Measurements from ENCODE around the gene PHAF1. TPM values are rescaled to one million over a fixed set of nuclear protein-coding genes. Genes with fewer than 3 reads are reported as not detected.
A peak's percentile ranks its signal among the peaks of the same experiment; 100 is the strongest.

PHAF1 gene
- total and polyA plus RNA-seq, 9 of the 15 experiments (the other 6 are each of a cell fraction or from before 2014, with no cell fraction given) = 5.1 to 25.4 (median 13.8) TPM

- no TSS peak for BruUV-seq (replicated peaks)
- Histone ChIP-seq H3K9ac (ENCODE audit: insufficient read depth in 1 of 2, low read depth in 2 of 2, low read length in 2 of 2) (peak overlapping the region in 1 of 2 experiments; percentile 76; a peak in 1 of 4 replicates), H3K27ac (ENCODE audit: extremely low read depth, low read depth, low read length) (no peak overlapping the region), H2AFZ (ENCODE audit: low read depth, low read length) (no peak overlapping the region), H3K36me3 (ENCODE audit: control insufficient read depth, insufficient read depth, low read length) (no peaks in the 10 kb centered on the region), H3K4me1 (replicated peaks in 1 of 2; ENCODE audit: control insufficient read depth in 2 of 2, insufficient read depth in 2 of 2, low read length in 2 of 2) (peaks cover 18 to 53% of the 10 kb centered on the region in 2 experiments; a peak in 4 of 5 replicates), H3K9me3 (replicated peaks; ENCODE audit: control insufficient read depth, insufficient read depth, low read depth, low read length) (no peaks in the 10 kb centered on the region), H3K4me2 (ENCODE audit: insufficient read depth, low read length) (no peak overlapping the region), H3K79me2 (ENCODE audit: control insufficient read depth, insufficient read depth, low read length) (no peaks in the 10 kb centered on the region), H3K4me3 (no peak overlapping the region), H3K9me1 (ENCODE audit: control insufficient read depth, insufficient read depth, low read length) (no peaks in the 10 kb centered on the region), H4K20me1 (replicated peaks; ENCODE audit: control insufficient read depth, insufficient read depth, low read length) (no peaks in the 10 kb centered on the region), H3K27me3 (ENCODE audit: control insufficient read depth in 2 of 2, insufficient read depth in 2 of 2, low read length in 2 of 2) (no peaks in the 10 kb centered on the region)
- ATAC-seq = no peak
- ChIA-PET POLR2A (interaction anchor here (0.6 to 1.1 kb wide), 2 partner anchors 8 to 182 kb away, joined by 3 read pairs; no protein-coding TSS in a partner anchor), CTCF (ENCODE audit: low intra/inter-chr PET ratio) (interaction anchor here (0.6 kb wide), 1 partner anchor 225 kb away, joined by 3 read pairs; no protein-coding TSS in a partner anchor)
- 44% methylated on average over 1 of the region's 1 CpG for WGBS (ENCODE audit: insufficient coverage, low coverage, missing lambda C conversion rate)
- no peak for FAIRE-seq
- DNase-seq (ENCODE audit: extremely low read depth in 1 of 4, low spot score in 3 of 4) = no peak
- intact Hi-C loops (cut with micrococcal nuclease) (no loop called here), in situ Hi-C loops (cut with MboI) (loop anchor here (25.0 kb wide), 1 partner anchor 211 kb away; the partner anchor contains the start of gene CES3)
- TF ChIP-seq DNMT1 (IDR thresholded peaks at IDR 0.05) (no peak), SMARCE1 (IDR thresholded peaks at IDR 0.05) (no peak), XRCC4 (IDR thresholded peaks at IDR 0.05; ENCODE audit: extremely low read depth, insufficient read depth, insufficient read length) (no peak), HDAC3 (IDR thresholded peaks at IDR 0.05; ENCODE audit: borderline replicate concordance, partially characterized antibody) (no peak), HDAC8 (tag; IDR thresholded peaks at IDR 0.05) (no peak), RBM17 (IDR thresholded peaks at IDR 0.05; ENCODE audit: borderline replicate concordance, low read depth, low read length) (no peak), SAFB (IDR thresholded peaks at IDR 0.05; ENCODE audit: borderline replicate concordance, low read depth, low read length) (no peak), NCOA1 (IDR thresholded peaks at IDR 0.05; ENCODE audit: low read depth) (no peak), ZNF785 (CRISPR knock-in tag; IDR thresholded peaks at IDR 0.05) (no peak), DPF2 (IDR thresholded peaks at IDR 0.05) (no peak), RUNX1 (IDR thresholded peaks at IDR 0.05; ENCODE audit: low read depth) (no peak), NR1H2 (CRISPR knock-in tag; IDR thresholded peaks at IDR 0.05) (no peak), ZBTB1 (CRISPR knock-in tag; IDR thresholded peaks at IDR 0.05; ENCODE audit: borderline replicate concordance, low read depth) (no peak), RFX7 (CRISPR knock-in tag; IDR thresholded peaks at IDR 0.05) (no peak), ETS1 (conservative IDR thresholded peaks at IDR 0.05; ENCODE audit: control insufficient read depth, low read depth, low read length) (no peak), GTF2E2 (tag; IDR thresholded peaks at IDR 0.05) (no peak), RAD51 (IDR thresholded peaks at IDR 0.05; ENCODE audit: borderline replicate concordance, low read depth) (no peak)
Observed at GRCh38 chr16:67173323-67173722, 63.6 kb downstream of the PHAF1 start.

Data from K562 (cell line).